Coronary artery (tissue), 2 donors: ENCODE results near the gene HIKESHI.
"Not testable (repeated sequence)": the region's sequence is repeated elsewhere in the genome, so short reads cannot be mapped to it uniquely, and the experiment has no call there.

Experiments
- DNase-seq: peaks from one replicate; pipeline ENCODE4 v3.0.0-alpha.2; 2017; ENCODE audit warnings: low spot score
- H3K27ac ChIP-seq, 2 donors: fragments of 200-600 bp; sonication (generic); one replicate each; pipeline ENCODE4 v1.5.1; 2016 to 2019
- H3K4me3 ChIP-seq: fragments of 200-600 bp; sonication (generic); 2 replicates; pipeline ENCODE4 v1.5.1; 2016; ENCODE audit warnings: mild to moderate bottlenecking, moderate library complexity
- CTCF ChIP-seq: fragments of 200-600 bp; sonication (generic); IDR thresholded peaks from one replicate; pipeline ENCODE4 v1.5.1; 2019; ENCODE audit warnings: antibody characterized with exemption

HIKESHI gene

GRCh38 chr11:86294026-86294425 lies 8.0 kb upstream of the HIKESHI start:
- no peak for TF ChIP-seq CTCF
- Histone ChIP-seq H3K4me3 (no peak overlapping the region), H3K27ac (no peak overlapping the region)
- DNase-seq: no peak

GRCh38 chr11:86301742-86302091 lies 323 bp upstream of the HIKESHI start:
- H3K4me3 ChIP-seq: peak overlapping the region; percentile 98

DNA sequence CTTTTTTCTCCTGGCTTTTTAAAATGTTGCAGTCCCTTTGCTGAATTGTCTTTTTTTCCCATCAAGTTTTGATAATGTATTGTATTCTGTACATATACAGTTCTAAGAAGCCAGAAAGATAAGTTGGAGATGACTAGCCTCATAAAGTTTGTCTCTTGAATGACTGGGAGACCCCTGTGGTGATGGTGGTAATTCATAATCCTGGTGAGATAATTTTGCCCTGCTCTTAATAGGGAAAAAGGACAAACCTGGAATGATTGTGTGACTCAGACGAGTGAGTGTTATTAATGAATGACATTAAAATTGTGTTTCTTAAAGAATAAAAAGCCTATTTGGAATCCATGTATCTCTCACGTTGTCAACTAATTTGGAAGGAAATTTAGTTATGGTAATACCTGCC lies 1.2 kb downstream of the HIKESHI start:
- no peak for TF ChIP-seq CTCF
- DNase-seq: no peak
- Histone ChIP-seq H3K4me3 (peak overlapping the region; percentile 98), H3K27ac (no peak overlapping the region)

More at GRCh38 chr11:86301742-86302091, 323 bp upstream of the HIKESHI start:
- no peak for DNase-seq
- H3K27ac ChIP-seq: no peak overlapping the region
- no peak for TF ChIP-seq CTCF

DNA sequence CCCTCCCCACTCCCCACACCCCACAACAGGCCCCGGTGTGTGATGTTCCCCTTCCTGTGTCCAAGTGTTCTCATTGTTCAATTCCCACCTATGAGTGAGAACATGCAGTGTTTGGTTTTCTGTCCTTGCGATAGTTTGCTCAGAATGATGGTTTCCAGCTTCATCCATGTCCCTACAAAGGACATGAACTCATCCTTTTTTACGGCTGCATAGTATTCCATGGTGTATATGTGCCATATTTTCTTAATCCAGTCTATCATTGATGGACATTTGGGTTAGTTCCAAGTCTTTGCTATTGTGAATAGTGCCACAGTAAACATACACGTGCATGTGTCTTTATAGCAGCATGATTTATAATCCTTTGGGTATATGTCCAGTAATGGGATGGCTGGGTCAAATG lies 6.7 kb downstream of the HIKESHI start:
- H3K4me3 ChIP-seq, DNase-seq, H3K27ac ChIP-seq: not testable (repeated sequence)

- TF ChIP-seq CTCF: no peak
- H3K4me3 ChIP-seq: no peak overlapping the region
- no peak overlapping the region for H3K27ac ChIP-seq
- no peak for DNase-seq
Measured at GRCh38 chr11:86313793-86314192, 11.8 kb downstream of the HIKESHI start.

- H3K4me3 ChIP-seq: no peak overlapping the region
- no peak for DNase-seq
- TF ChIP-seq CTCF: no peak
- no peak overlapping the region for H3K27ac ChIP-seq
Measured at GRCh38 chr11:86314636-86315035, 12.6 kb downstream of the HIKESHI start.

DNA sequence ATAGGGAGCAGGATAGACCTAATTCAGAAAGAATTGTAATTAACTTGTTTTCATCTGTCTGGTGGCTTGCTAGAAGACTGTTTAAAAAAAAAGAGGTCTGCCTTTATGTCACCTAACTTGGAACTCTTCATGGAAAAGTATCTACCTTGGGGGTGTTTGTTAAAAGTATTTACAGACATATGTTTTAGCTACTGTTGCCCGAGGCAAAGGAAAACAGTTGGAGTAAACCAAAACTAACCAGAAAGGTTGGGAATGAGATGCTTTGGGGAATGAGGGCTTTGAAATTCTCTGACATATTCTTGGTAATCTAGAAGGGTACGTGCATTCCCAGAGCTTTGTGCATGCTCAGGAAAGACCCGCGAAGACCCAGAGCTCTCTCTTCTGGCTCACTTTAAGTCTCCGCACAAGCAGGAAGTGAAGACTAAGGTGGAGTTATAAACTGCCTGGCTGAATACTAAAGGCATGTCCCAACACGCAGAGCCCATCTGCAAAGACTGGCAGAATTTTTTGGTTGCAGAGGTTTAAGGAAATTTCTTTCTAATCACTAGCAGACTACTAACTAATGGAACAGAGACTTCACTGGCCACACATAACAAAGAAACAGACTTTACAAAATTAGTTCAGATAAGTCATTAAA lies 33.2 kb downstream of the HIKESHI start:
- no peak overlapping the region for H3K27ac ChIP-seq
- no peak for TF ChIP-seq CTCF

DNA sequence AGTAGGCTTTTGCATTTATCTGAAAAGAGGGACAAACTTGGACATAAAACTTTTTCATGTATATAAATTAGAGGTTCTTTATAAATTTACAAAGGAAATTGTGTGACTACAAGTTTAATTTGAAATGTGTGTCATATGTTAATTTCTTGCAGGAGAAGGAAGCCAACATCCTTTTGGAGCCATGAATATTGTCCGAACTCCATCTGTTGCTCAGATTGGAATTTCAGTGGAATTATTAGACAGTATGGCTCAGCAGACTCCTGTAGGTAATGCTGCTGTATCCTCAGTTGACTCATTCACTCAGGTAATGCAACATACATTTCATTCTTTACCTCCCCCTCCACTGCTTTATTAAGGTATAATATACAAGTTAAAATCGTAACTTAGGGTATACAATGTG lies 35.2 kb downstream of the HIKESHI start:
- no peak for DNase-seq
- TF ChIP-seq CTCF: no peak
- Histone ChIP-seq H3K27ac (no peak overlapping the region), H3K4me3 (no peak overlapping the region)

More for the DNA sequence above, 33.2 kb downstream of the HIKESHI start:
- no peak overlapping the region for H3K4me3 ChIP-seq
- no peak for DNase-seq
